Neuronal stem cell (in vitro differentiated cells): ENCODE measurements around the gene DZIP1L. TPM values are rescaled to one million over a fixed set of nuclear protein-coding genes. Genes with fewer than 3 reads are reported as not detected.
A peak's percentile ranks its signal among the peaks of the same experiment; 100 is the strongest.

Experiments used
- DNase-seq: peaks from one replicate; pipeline ENCODE4 v3.0.0-alpha.2; 2013; ENCODE audit warnings: low spot score
- H2AFZ ChIP-seq: one replicate; pipeline ENCODE4 v1.6.1; 2013; ENCODE audit warnings: mild to moderate bottlenecking, low read length, inconsistent platforms
- H2AK5ac ChIP-seq: 2 replicates; pipeline ENCODE4 v1.6.1; 2013; ENCODE audit warnings: low read depth, mild to moderate bottlenecking, inconsistent platforms, low read length, moderate library complexity, mixed read lengths
- H2BK120ac ChIP-seq: 2 replicates; pipeline ENCODE4 v1.6.1; 2013; ENCODE audit warnings: low read depth, mild to moderate bottlenecking, inconsistent platforms, low read length, moderate library complexity, mixed read lengths
- H2BK12ac ChIP-seq: one replicate; pipeline ENCODE4 v1.6.1; 2013; ENCODE audit warnings: low read length, inconsistent platforms
- H2BK15ac ChIP-seq: 2 replicates; pipeline ENCODE4 v1.6.1; 2013; ENCODE audit warnings: mild to moderate bottlenecking, low read length, inconsistent platforms, mixed read lengths
- H2BK5ac ChIP-seq: one replicate; pipeline ENCODE4 v1.6.1; 2013; ENCODE audit warnings: inconsistent platforms, mild to moderate bottlenecking, low read length, moderate library complexity
- H3K14ac ChIP-seq: one replicate; pipeline ENCODE4 v1.6.1; 2013; ENCODE audit warnings: low read length, inconsistent platforms
- H3K18ac ChIP-seq: 2 replicates; pipeline ENCODE4 v1.6.1; 2013; ENCODE audit warnings: low read length, inconsistent platforms
- H3K23ac ChIP-seq: 2 replicates; pipeline ENCODE4 v1.6.1; 2013; ENCODE audit warnings: low read depth, mild to moderate bottlenecking, mixed read lengths, low read length, inconsistent platforms; ENCODE audit not compliant: poor library complexity
- H3K27ac ChIP-seq: replicated peaks from 3 replicates; pipeline ENCODE4 v1.5.1; 2013; ENCODE audit warnings: low read length, inconsistent platforms
- H3K27me3 ChIP-seq, 3 experiments: 2 replicates each; pipeline ENCODE4 v1.6.1; 2013; ENCODE audit warnings: low read length in 3 of 3, mild to moderate bottlenecking in 2 of 3, inconsistent platforms in 1 of 3, low read depth in 1 of 3, mixed read lengths in 1 of 3, moderate library complexity in 1 of 3; ENCODE audit not compliant: control insufficient read depth in 3 of 3, insufficient read depth in 3 of 3
- H3K36me3 ChIP-seq, 2 donors: replicated peaks in 1 of 2; 2 replicates each; pipeline ENCODE4 v1.6.1; 2013; ENCODE audit warnings: low read length in 2 of 2; ENCODE audit not compliant: control insufficient read depth in 2 of 2, insufficient read depth in 2 of 2
- H3K4ac ChIP-seq: 2 replicates; pipeline ENCODE4 v1.6.1; 2013; ENCODE audit warnings: inconsistent platforms, mild to moderate bottlenecking, low read length, moderate library complexity
- H3K4me1 ChIP-seq, 2 donors: 1 replicate in 1 of 2; 2 replicates in 1 of 2; pipeline ENCODE4 v1.6.1; 2013; ENCODE audit warnings: low read length in 2 of 2, low read depth in 1 of 2; ENCODE audit not compliant: control insufficient read depth in 2 of 2, insufficient read depth in 1 of 2
- H3K4me2 ChIP-seq: one replicate; pipeline ENCODE4 v1.6.1; 2013; ENCODE audit warnings: mild to moderate bottlenecking, low read length, inconsistent platforms; ENCODE audit not compliant: insufficient read depth, poor library complexity, severe bottlenecking
- H3K4me3 ChIP-seq, 2 donors: 2 replicates each; pipeline ENCODE4 v1.5.1; 2013; ENCODE audit warnings: low read length in 2 of 2, mild to moderate bottlenecking in 2 of 2, inconsistent platforms in 1 of 2, moderate library complexity in 1 of 2
- H3K79me1 ChIP-seq: one replicate; pipeline ENCODE4 v1.6.1; 2013; ENCODE audit warnings: low read depth, mild to moderate bottlenecking, inconsistent platforms, low read length, moderate library complexity
- H3K9ac ChIP-seq: one replicate; pipeline ENCODE4 v1.6.1; 2013; ENCODE audit warnings: mild to moderate bottlenecking, low read depth, low read length, inconsistent platforms; ENCODE audit not compliant: poor library complexity
- H3K9me3 ChIP-seq, 2 donors: replicated peaks in 1 of 2; 2 replicates each; pipeline versions ENCODE3 to v1.6.1; 2013; ENCODE audit warnings: low read length in 2 of 2, mild to moderate bottlenecking in 2 of 2, inconsistent platforms in 1 of 2, low read depth in 1 of 2, mixed read lengths in 1 of 2, moderate library complexity in 1 of 2; ENCODE audit not compliant: control insufficient read depth in 2 of 2, insufficient read depth in 1 of 2
- H4K8ac ChIP-seq: one replicate; pipeline ENCODE4 v1.6.1; 2013; ENCODE audit warnings: low read depth, mild to moderate bottlenecking, inconsistent platforms, low read length, moderate library complexity
- H4K91ac ChIP-seq: one replicate; pipeline ENCODE4 v1.6.1; 2013; ENCODE audit warnings: low read length, low read depth, mild to moderate bottlenecking, inconsistent platforms; ENCODE audit not compliant: poor library complexity
- WGBS, 2 donors: extraction: QIAGEN DNeasy Blood & Tissue Kit; methylation state at CpG; one replicate each; pipeline ENCODE4 v1.1.7; 2013; ENCODE audit warnings: missing lambda C conversion rate in 2 of 2, mixed read lengths in 1 of 2; ENCODE audit not compliant: insufficient read length in 2 of 2, insufficient replicate concordance in 1 of 2; ENCODE audit errors: extremely low coverage in 2 of 2; 5-methylcytosine and 5-hydroxymethylcytosine counted together
- polyA plus RNA-seq, 2 experiments: library from polyadenylated mRNA; stranded (reverse); fragments of 200-250 nt; gene quantifications; one replicate each; pipeline ENCODE4 v1.2.3, GENCODE V29; 2013

Gene DZIP1L
- 6.1 TPM for polyA plus RNA-seq (2013, experiment 1 of 2)
- polyA plus RNA-seq (2013, experiment 2 of 2): 7.5 TPM

GRCh38 chr3:138114988-138115971 lies at the start of gene DZIP1L:
DZIP1L (minus strand) TSS chr3:138115608; CDS start chr3:138103971, 11,637 bp downstream.
- H2BK120ac ChIP-seq: peak within 1 kb of the TSS; percentile 35
- H3K27ac ChIP-seq: peak within 1 kb of the TSS; percentile 89
- H2BK5ac ChIP-seq: peak within 1 kb of the TSS; percentile 84
- H3K9ac ChIP-seq: peak within 1 kb of the TSS; percentile 96
- no CpG with 5 or more reads among the region's 86 CpGs for WGBS, 2 donors
- H2BK15ac ChIP-seq: peak within 1 kb of the TSS; percentile 39
- no peak within 1 kb of the TSS for H2AK5ac ChIP-seq
- no peaks in the 10 kb centered on the region for H3K27me3 ChIP-seq
- peaks cover 3% of the 10 kb centered on the region for H3K79me1 ChIP-seq
- peak within 1 kb of the TSS; percentile 100 for H2AFZ ChIP-seq
- H3K9me3 ChIP-seq: peaks cover 0 to 5% of the 10 kb centered on the region in 2 donors
- H3K4me2 ChIP-seq: peak within 1 kb of the TSS; percentile 83
- peak; percentile 76 for DNase-seq
- H3K4me3 ChIP-seq: peak within 1 kb of the TSS; percentile 94 to 98
- peak within 1 kb of the TSS; percentile 98 for H3K14ac ChIP-seq
- H3K18ac ChIP-seq: peak within 1 kb of the TSS; percentile 99
- no peak within 1 kb of the TSS for H2BK12ac ChIP-seq
- no peak within 1 kb of the TSS for H4K91ac ChIP-seq
- H3K4me1 ChIP-seq: peaks cover 11 to 12% of the 10 kb centered on the region in 2 donors
- H4K8ac ChIP-seq: no peak within 1 kb of the TSS
- H3K4ac ChIP-seq: no peak within 1 kb of the TSS
- H3K23ac ChIP-seq: peak within 1 kb of the TSS; percentile 86
- H3K36me3 ChIP-seq: peaks cover 3 to 22% of the 10 kb centered on the region in 2 donors

- no peak overlapping the region for H3K27ac ChIP-seq
- no peak overlapping the region for H3K9ac ChIP-seq
- H3K18ac ChIP-seq: no peak overlapping the region
- no peak overlapping the region for H2BK120ac ChIP-seq
- no CpG with 5 or more reads among the region's 2 CpGs for WGBS, 2 donors
- H3K4me3 ChIP-seq: no peak overlapping the region
- no peak overlapping the region for H4K91ac ChIP-seq
- no peak for DNase-seq
- H3K23ac ChIP-seq: no peak overlapping the region
- no peaks in the 10 kb centered on the region for H3K79me1 ChIP-seq
- no peak overlapping the region for H3K4me2 ChIP-seq
- no peak overlapping the region for H2AFZ ChIP-seq
- no peak overlapping the region for H2AK5ac ChIP-seq
- peaks cover 17 to 92% of the 10 kb centered on the region in 2 donors for H3K36me3 ChIP-seq
- H3K4ac ChIP-seq: no peak overlapping the region
- H3K27me3 ChIP-seq: no peaks in the 10 kb centered on the region
- no peak overlapping the region for H2BK12ac ChIP-seq
- no peak overlapping the region for H4K8ac ChIP-seq
- no peak overlapping the region for H2BK15ac ChIP-seq
- H3K14ac ChIP-seq: no peak overlapping the region
- H3K4me1 ChIP-seq: no peaks in the 10 kb centered on the region
- no peak overlapping the region for H2BK5ac ChIP-seq
- H3K9me3 ChIP-seq: no peaks in the 10 kb centered on the region
Observed at GRCh38 chr3:138165061-138165460, 49.7 kb upstream of the DZIP1L start.

GRCh38 chr3:138157743-138158142 lies 42.3 kb upstream of the DZIP1L start:
- Histone ChIP-seq H4K91ac (no peak overlapping the region), H2BK120ac (no peak overlapping the region), H3K27me3 (no peaks in the 10 kb centered on the region), H3K14ac (no peak overlapping the region), H3K9me3 (no peaks in the 10 kb centered on the region), H4K8ac (no peak overlapping the region), H2AFZ (no peak overlapping the region), H2BK15ac (no peak overlapping the region), H3K9ac (no peak overlapping the region), H3K4me2 (no peak overlapping the region), H3K36me3 (peaks cover 4 to 27% of the 10 kb centered on the region in 2 donors), H3K4ac (no peak overlapping the region), H2AK5ac (no peak overlapping the region), H2BK12ac (no peak overlapping the region), H3K27ac (no peak overlapping the region), H3K23ac (no peak overlapping the region), H3K79me1 (no peaks in the 10 kb centered on the region), H2BK5ac (no peak overlapping the region), H3K18ac (no peak overlapping the region), H3K4me1 (no peaks in the 10 kb centered on the region), H3K4me3 (no peak overlapping the region)
- DNase-seq: no peak
- no CpG with 5 or more reads among the region's 4 CpGs for WGBS, 2 donors

- H2AFZ ChIP-seq: no peak overlapping the region
- H3K27me3 ChIP-seq: no peaks in the 10 kb centered on the region
- H2BK5ac ChIP-seq: no peak overlapping the region
- H3K9me3 ChIP-seq: no peaks in the 10 kb centered on the region
- H3K23ac ChIP-seq: no peak overlapping the region
- H4K8ac ChIP-seq: no peak overlapping the region
- no peak overlapping the region for H2BK15ac ChIP-seq
- H3K4me3 ChIP-seq: no peak overlapping the region
- no peak for DNase-seq
- H2AK5ac ChIP-seq: no peak overlapping the region
- no peak overlapping the region for H2BK12ac ChIP-seq
- no peaks in the 10 kb centered on the region for H3K36me3 ChIP-seq
- H3K18ac ChIP-seq: no peak overlapping the region
- no peak overlapping the region for H3K14ac ChIP-seq
- no peak overlapping the region for H2BK120ac ChIP-seq
- H3K4ac ChIP-seq: no peak overlapping the region
- H4K91ac ChIP-seq: no peak overlapping the region
- no peak overlapping the region for H3K4me2 ChIP-seq
- no peaks in the 10 kb centered on the region for H3K4me1 ChIP-seq
- H3K9ac ChIP-seq: no peak overlapping the region
- no peaks in the 10 kb centered on the region for H3K79me1 ChIP-seq
- H3K27ac ChIP-seq: no peak overlapping the region
Observed at GRCh38 chr3:138154534-138154933, 39.1 kb upstream of the DZIP1L start.
